CD4-positive, alpha-beta memory T cell (primary cell): ENCODE results near the gene PPP2R3A. TPM values are rescaled to one million over a fixed set of nuclear protein-coding genes. Genes with fewer than 3 reads are reported as not detected.

Source experiments
- CTCF ChIA-PET: fragments of 350-600 bp; sonication (Branson Sonifier 250); formaldehyde crosslinking; loops from one replicate; lab custom pipeline; 2021; ENCODE audit warnings: inconsistent platforms; ENCODE audit not compliant: partially characterized antibody; lab: Charles Lee
- POLR2A ChIA-PET: fragments of 350-600 bp; sonication (Branson Sonifier 250); formaldehyde crosslinking; loops from one replicate; lab custom pipeline; 2021; ENCODE audit not compliant: partially characterized antibody; lab: Charles Lee
- DNase-seq, 5 donors: peaks; one replicate each; pipeline versions ENCODE4 v3.0.0 to v3.0.0-alpha.2; 2020 to 2022; ENCODE audit warnings: mixed read lengths in 1 of 5
- H3K27ac ChIP-seq: one replicate; pipeline ENCODE4 v1.7.0; 2013; ENCODE audit warnings: low read depth, low read length
- H3K27me3 ChIP-seq: 2 replicates; pipeline ENCODE4 v1.7.0; 2013; ENCODE audit warnings: mild to moderate bottlenecking, low read length, moderate library complexity; ENCODE audit not compliant: insufficient read depth
- H3K36me3 ChIP-seq: 2 replicates; pipeline ENCODE4 v1.7.0; 2013; ENCODE audit warnings: mild to moderate bottlenecking, low read length, moderate library complexity; ENCODE audit not compliant: insufficient read depth
- H3K4me1 ChIP-seq: 2 replicates; pipeline ENCODE4 v1.7.0; 2013; ENCODE audit warnings: mild to moderate bottlenecking, low read length, moderate library complexity; ENCODE audit not compliant: insufficient read depth
- H3K4me3 ChIP-seq, 2 donors: one replicate each; pipeline ENCODE4 v1.7.0; 2013; ENCODE audit warnings: low read length in 2 of 2, mild to moderate bottlenecking in 1 of 2
- H3K9me3 ChIP-seq, 2 donors: one replicate each; pipeline ENCODE4 v1.7.0; 2013; ENCODE audit warnings: low read length in 2 of 2, control low read depth in 1 of 2; ENCODE audit not compliant: control insufficient read depth in 1 of 2
- H3K27ac Mint-ChIP-seq, 7 donors: one replicate each; pipeline ENCODE4 v1.8.0; 2020 to 2021; ENCODE audit warnings: mixed read lengths in 7 of 7, mild to moderate bottlenecking in 6 of 7, inconsistent platforms in 3 of 7, moderate library complexity in 3 of 7
- H3K27me3 Mint-ChIP-seq, 2 donors: one replicate each; pipeline ENCODE4 v1.8.0; 2020 to 2021; ENCODE audit warnings: mixed read lengths in 2 of 2
- H3K36me3 Mint-ChIP-seq, 2 donors: one replicate each; pipeline ENCODE4 v1.8.0; 2020 to 2021; ENCODE audit warnings: mixed read lengths in 2 of 2, inconsistent platforms in 1 of 2, mild to moderate bottlenecking in 1 of 2
- H3K4me1 Mint-ChIP-seq, 4 donors: one replicate each; pipeline ENCODE4 v1.8.0; 2020 to 2021; ENCODE audit warnings: mixed read lengths in 4 of 4, mild to moderate bottlenecking in 1 of 4
- H3K4me3 Mint-ChIP-seq, 8 donors: one replicate each; pipeline ENCODE4 v1.8.0; 2020 to 2021; ENCODE audit warnings: mixed read lengths in 8 of 8, mild to moderate bottlenecking in 7 of 8, moderate library complexity in 6 of 8, inconsistent platforms in 3 of 8
- H3K9me3 Mint-ChIP-seq, 8 donors: one replicate each; pipeline ENCODE4 v1.8.0; 2020 to 2021; ENCODE audit warnings: mixed read lengths in 8 of 8, mild to moderate bottlenecking in 5 of 8, inconsistent platforms in 3 of 8, moderate library complexity in 1 of 8
- intact Hi-C: fragments of 100-400 bp; cut with micrococcal nuclease; formaldehyde crosslinking; loops from one replicate; pipeline ENCODE4 v1.15.1; 2023
- polyA plus RNA-seq, 2 donors: library from polyadenylated mRNA; unstranded; fragments of 300-500 nt; fragmentation: Illumina TruSeq; gene quantifications; one replicate each; pipeline ENCODE4 v1.2.3, GENCODE V29; 2021
- total RNA-seq, 2 experiments: library from RNA; stranded (reverse); gene quantifications; one replicate each; pipeline ENCODE4 v1.2.3, GENCODE V29; 2021

PPP2R3A gene
- total and polyA plus RNA-seq, 4 experiments from 2014 or later: 0.24 to 0.81 (median 0.25) TPM; not detected in 1

DNA sequence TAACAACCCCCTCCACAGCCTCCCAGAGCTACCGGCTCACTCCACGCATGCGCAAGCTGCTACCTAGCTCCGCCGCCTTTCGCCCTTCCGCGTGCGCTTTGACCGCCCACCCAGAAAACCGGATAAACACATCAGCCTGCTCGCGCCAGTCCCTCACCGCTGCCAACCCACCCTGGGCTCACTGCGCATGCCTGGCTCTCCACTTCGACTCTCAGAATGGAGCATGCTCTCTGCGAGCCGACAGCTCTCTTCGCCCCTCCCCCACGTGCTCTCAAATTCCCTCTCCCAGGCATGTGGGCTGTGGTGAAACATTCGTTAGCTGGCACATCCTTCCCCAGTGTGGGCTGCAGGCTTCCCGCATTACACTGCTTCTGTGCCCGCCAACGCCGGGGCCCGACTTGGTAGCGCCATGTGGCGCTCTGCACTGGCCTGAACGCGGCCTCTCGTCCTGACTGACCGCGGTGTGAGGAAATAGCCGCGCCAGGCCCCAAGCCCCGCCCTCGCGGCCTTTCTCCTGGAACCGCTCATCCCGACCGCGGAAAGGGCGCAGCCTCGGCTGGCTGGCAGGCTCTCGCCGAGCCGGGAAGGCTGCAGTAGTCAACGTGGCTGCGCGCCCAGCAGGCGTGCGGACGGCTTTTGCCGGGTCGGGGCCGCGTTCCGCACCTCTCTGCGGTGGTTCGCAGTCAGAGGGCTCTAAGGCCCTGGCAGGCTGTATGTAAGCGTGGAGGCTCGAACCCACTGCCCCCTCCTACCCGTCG lies 231.1 kb downstream of the PPP2R3A start:
- H3K4me1 ChIP-seq: peaks cover 26% of the 10 kb centered on the region
- no peaks in the 10 kb centered on the region for H3K27me3 ChIP-seq
- Mint-ChIP-seq H3K36me3 (peaks cover 9 to 40% of the 10 kb centered on the region in 2 donors), H3K9me3 (peaks cover 0 to 7% (median 1%) of the 10 kb centered on the region in 8 donors), H3K4me3 (peak overlapping the region; percentile 94 to 100 (median 99)), H3K27ac (peak overlapping the region; percentile 98 to 100 (median 100)), H3K4me1 (peaks cover 24 to 52% (median 34%) of the 10 kb centered on the region in 4 donors), H3K27me3 (peaks cover 3 to 9% of the 10 kb centered on the region in 2 donors)
- DNase-seq: peak; percentile 97 to 98 (median 97)
- CTCF ChIA-PET: interaction anchor here (0.5 to 6.3 kb wide), 17 partner anchors 10 to 836 kb away, joined by 3 to 76 read pairs (median 4); partner anchors contain the start of genes NCK1, PCCB and STAG1
- POLR2A ChIA-PET: interaction anchor here (0.6 to 7.2 kb wide), 26 partner anchors 9 to 1980 kb away, joined by 3 to 101 read pairs (median 3); partner anchors contain the start of genes NCK1, PCCB and STAG1
- no peaks in the 10 kb centered on the region for H3K9me3 ChIP-seq
- intact Hi-C loops: loop anchor here (1.0 to 10.0 kb wide), 6 partner anchors 54 to 1988 kb away; partner anchors contain the start of genes ANAPC13, ARMC8, CEP63 and NCK1
- peak overlapping the region; percentile 66 to 71 for H3K4me3 ChIP-seq
- peak overlapping the region; percentile 97 for H3K27ac ChIP-seq
- H3K36me3 ChIP-seq: no peaks in the 10 kb centered on the region

GRCh38 chr3:136197159-136197793 lies 231.7 kb downstream of the PPP2R3A start:
- peaks cover 19% of the 10 kb centered on the region for H3K4me1 ChIP-seq
- peak in 2 of 5 donors; percentile 8 to 16 for DNase-seq

More at GRCh38 chr3:136197159-136197793, 231.7 kb downstream of the PPP2R3A start:
- CTCF ChIA-PET: interaction anchor here (0.8 to 6.3 kb wide), 14 partner anchors 11 to 835 kb away, joined by 3 to 76 read pairs (median 5); partner anchors contain the start of genes NCK1, PCCB and STAG1
- Mint-ChIP-seq H3K4me3 (peak overlapping the region; percentile 94 to 100 (median 99)), H3K36me3 (peaks cover 9 to 34% of the 10 kb centered on the region in 2 donors), H3K4me1 (peaks cover 19 to 46% (median 29%) of the 10 kb centered on the region in 4 donors), H3K27me3 (peaks cover 3 to 9% of the 10 kb centered on the region in 2 donors), H3K27ac (peak overlapping the region; percentile 98 to 100 (median 100)), H3K9me3 (peaks cover 0 to 7% (median 1%) of the 10 kb centered on the region in 8 donors)
- H3K9me3 ChIP-seq: no peaks in the 10 kb centered on the region
- H3K36me3 ChIP-seq: no peaks in the 10 kb centered on the region
- H3K27me3 ChIP-seq: no peaks in the 10 kb centered on the region
- H3K4me3 ChIP-seq: peak overlapping the region; percentile 66 to 71
- intact Hi-C loops: loop anchor here (2.0 to 10.0 kb wide), 3 partner anchors 118 to 1988 kb away; partner anchors contain the start of genes ANAPC13, ARMC8 and CEP63
- H3K27ac ChIP-seq: peak overlapping the region; percentile 97
- POLR2A ChIA-PET: interaction anchor here (0.6 to 7.2 kb wide), 16 partner anchors 8 to 732 kb away, joined by 3 to 101 read pairs (median 4); partner anchors contain the start of genes NCK1, PCCB and STAG1

Other genes starting within 250 kb of the PPP2R3A start
- 100 to 1,000 TPM in 1 of 2 experiments, 10 to 100 TPM in 1; 98.6 to 103 TPM for gene MSL2, start 230.6 kb downstream of the PPP2R3A start, total RNA-seq
- gene MSL2, start 230.6 kb downstream of the PPP2R3A start, polyA plus RNA-seq: 10 to 100 TPM; 36.3 to 41.1 TPM